SK-N-SH treated with all-trans-retinoic acid at 6 μM for 48 hours (cell line): ENCODE results near the gene FOXA1.

Experiments used
- ARNTL ChIP-seq: fragments of 450-650 bp; formaldehyde crosslinking; IDR thresholded peaks from 2 replicates; pipeline ENCODE4 v1.5.0; 2020; ENCODE audit warnings: low read depth, mild to moderate bottlenecking, moderate library complexity, borderline replicate concordance
- CSDC2 ChIP-seq: fragments of 250-450 bp; sonication (Bioruptor Pico); IDR thresholded peaks from 2 replicates; pipeline ENCODE4 v1.5.0; 2020; ENCODE audit warnings: mild to moderate bottlenecking, moderate library complexity
- RARB ChIP-seq: fragments of 250-450 bp; sonication (Bioruptor Pico); IDR thresholded peaks from 2 replicates; pipeline ENCODE4 v1.8.0; 2021; ENCODE audit warnings: mild to moderate bottlenecking, moderate library complexity
- TCF4 ChIP-seq: fragments of 250-450 bp; sonication (Bioruptor Pico); IDR thresholded peaks from 2 replicates; pipeline ENCODE4 v1.8.0; 2021; ENCODE audit warnings: mild to moderate bottlenecking, moderate library complexity, borderline replicate concordance
- TOX ChIP-seq: fragments of 250-450 bp; sonication (Bioruptor Pico); IDR thresholded peaks from 2 replicates; pipeline ENCODE4 v1.8.0; 2021; ENCODE audit warnings: mild to moderate bottlenecking, moderate library complexity, borderline replicate concordance
- ZC3H10 ChIP-seq: fragments of 250-450 bp; sonication (Bioruptor Pico); IDR thresholded peaks from 2 replicates; pipeline ENCODE4 v1.5.1; 2021; ENCODE audit warnings: mild to moderate bottlenecking, moderate library complexity
- ZFP3 ChIP-seq: fragments of 250-450 bp; sonication (Bioruptor Pico); IDR thresholded peaks from 2 replicates; pipeline ENCODE4 v1.5.0; 2020; ENCODE audit warnings: mild to moderate bottlenecking, moderate library complexity
- ZFP30 ChIP-seq: fragments of 450-650 bp; formaldehyde crosslinking; IDR thresholded peaks from 2 replicates; pipeline ENCODE4 v1.5.0; 2022; ENCODE audit warnings: mild to moderate bottlenecking, moderate library complexity
- TF ChIP-seq, protein P1 (sequence below): fragments of 250-450 bp; sonication (Bioruptor Pico); IDR thresholded peaks from 2 replicates; pipeline ENCODE4 v1.8.0; 2020; ENCODE audit warnings: mild to moderate bottlenecking, moderate library complexity, borderline replicate concordance
- TF ChIP-seq, protein P2 (sequence below): fragments of 250-450 bp; sonication (Bioruptor Pico); IDR thresholded peaks from 2 replicates; pipeline ENCODE4 v1.5.0; 2020; ENCODE audit warnings: mild to moderate bottlenecking, moderate library complexity
- TF ChIP-seq, protein P3 (sequence below): fragments of 250-450 bp; sonication (Bioruptor Pico); IDR thresholded peaks from 2 replicates; pipeline ENCODE4 v1.5.1; 2020; ENCODE audit warnings: low read depth, mild to moderate bottlenecking, moderate library complexity
- TF ChIP-seq, protein P4 (sequence below): fragments of 250-450 bp; sonication (Bioruptor Pico); IDR thresholded peaks from 2 replicates; pipeline ENCODE4 v1.8.0; 2021; ENCODE audit warnings: low read depth, mild to moderate bottlenecking, moderate library complexity, borderline replicate concordance

DNA sequence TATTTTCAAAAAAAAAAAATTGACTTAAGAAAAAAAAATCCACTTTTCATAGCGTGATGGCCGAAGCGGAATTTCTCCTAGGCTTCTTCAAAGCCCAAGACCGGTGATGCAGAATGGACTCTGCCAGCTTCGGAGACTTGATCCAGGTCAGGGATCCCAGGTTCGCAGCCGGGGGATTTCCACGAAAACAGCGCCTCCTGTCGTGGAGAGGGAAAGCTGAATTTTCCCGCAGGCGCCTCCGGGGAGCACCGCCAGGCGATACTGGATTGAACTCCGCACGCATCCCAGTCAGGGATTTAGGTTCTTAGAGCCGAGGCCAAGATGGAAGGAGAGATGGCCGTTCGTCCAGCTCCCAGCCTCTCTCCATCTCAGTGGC, 2.5 kb upstream of the FOXA1 start:
- TF ChIP-seq TOX (no peak), RARB (CRISPR knock-in tag) (no peak), ZFP30 (CRISPR knock-in tag) (no peak), CSDC2 (CRISPR knock-in tag) (no peak), TCF4 (CRISPR knock-in tag) (no peak), ZC3H10 (CRISPR knock-in tag) (no peak), ZFP3 (no peak), ARNTL (CRISPR knock-in tag) (no peak)
- TF ChIP-seq, protein P1, sequence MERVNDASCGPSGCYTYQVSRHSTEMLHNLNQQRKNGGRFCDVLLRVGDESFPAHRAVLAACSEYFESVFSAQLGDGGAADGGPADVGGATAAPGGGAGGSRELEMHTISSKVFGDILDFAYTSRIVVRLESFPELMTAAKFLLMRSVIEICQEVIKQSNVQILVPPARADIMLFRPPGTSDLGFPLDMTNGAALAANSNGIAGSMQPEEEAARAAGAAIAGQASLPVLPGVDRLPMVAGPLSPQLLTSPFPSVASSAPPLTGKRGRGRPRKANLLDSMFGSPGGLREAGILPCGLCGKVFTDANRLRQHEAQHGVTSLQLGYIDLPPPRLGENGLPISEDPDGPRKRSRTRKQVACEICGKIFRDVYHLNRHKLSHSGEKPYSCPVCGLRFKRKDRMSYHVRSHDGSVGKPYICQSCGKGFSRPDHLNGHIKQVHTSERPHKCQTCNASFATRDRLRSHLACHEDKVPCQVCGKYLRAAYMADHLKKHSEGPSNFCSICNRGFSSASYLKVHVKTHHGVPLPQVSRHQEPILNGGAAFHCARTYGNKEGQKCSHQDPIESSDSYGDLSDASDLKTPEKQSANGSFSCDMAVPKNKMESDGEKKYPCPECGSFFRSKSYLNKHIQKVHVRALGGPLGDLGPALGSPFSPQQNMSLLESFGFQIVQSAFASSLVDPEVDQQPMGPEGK, result no peak
- TF ChIP-seq, protein P2, sequence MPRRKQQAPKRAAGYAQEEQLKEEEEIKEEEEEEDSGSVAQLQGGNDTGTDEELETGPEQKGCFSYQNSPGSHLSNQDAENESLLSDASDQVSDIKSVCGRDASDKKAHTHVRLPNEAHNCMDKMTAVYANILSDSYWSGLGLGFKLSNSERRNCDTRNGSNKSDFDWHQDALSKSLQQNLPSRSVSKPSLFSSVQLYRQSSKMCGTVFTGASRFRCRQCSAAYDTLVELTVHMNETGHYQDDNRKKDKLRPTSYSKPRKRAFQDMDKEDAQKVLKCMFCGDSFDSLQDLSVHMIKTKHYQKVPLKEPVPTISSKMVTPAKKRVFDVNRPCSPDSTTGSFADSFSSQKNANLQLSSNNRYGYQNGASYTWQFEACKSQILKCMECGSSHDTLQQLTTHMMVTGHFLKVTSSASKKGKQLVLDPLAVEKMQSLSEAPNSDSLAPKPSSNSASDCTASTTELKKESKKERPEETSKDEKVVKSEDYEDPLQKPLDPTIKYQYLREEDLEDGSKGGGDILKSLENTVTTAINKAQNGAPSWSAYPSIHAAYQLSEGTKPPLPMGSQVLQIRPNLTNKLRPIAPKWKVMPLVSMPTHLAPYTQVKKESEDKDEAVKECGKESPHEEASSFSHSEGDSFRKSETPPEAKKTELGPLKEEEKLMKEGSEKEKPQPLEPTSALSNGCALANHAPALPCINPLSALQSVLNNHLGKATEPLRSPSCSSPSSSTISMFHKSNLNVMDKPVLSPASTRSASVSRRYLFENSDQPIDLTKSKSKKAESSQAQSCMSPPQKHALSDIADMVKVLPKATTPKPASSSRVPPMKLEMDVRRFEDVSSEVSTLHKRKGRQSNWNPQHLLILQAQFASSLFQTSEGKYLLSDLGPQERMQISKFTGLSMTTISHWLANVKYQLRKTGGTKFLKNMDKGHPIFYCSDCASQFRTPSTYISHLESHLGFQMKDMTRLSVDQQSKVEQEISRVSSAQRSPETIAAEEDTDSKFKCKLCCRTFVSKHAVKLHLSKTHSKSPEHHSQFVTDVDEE (CRISPR knock-in tag), result no peak
- TF ChIP-seq, protein P3, sequence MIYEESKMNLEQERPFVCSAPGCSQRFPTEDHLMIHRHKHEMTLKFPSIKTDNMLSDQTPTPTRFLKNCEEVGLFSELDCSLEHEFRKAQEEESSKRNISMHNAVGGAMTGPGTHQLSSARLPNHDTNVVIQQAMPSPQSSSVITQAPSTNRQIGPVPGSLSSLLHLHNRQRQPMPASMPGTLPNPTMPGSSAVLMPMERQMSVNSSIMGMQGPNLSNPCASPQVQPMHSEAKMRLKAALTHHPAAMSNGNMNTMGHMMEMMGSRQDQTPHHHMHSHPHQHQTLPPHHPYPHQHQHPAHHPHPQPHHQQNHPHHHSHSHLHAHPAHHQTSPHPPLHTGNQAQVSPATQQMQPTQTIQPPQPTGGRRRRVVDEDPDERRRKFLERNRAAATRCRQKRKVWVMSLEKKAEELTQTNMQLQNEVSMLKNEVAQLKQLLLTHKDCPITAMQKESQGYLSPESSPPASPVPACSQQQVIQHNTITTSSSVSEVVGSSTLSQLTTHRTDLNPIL (CRISPR knock-in tag), result no peak
- TF ChIP-seq, protein P4, sequence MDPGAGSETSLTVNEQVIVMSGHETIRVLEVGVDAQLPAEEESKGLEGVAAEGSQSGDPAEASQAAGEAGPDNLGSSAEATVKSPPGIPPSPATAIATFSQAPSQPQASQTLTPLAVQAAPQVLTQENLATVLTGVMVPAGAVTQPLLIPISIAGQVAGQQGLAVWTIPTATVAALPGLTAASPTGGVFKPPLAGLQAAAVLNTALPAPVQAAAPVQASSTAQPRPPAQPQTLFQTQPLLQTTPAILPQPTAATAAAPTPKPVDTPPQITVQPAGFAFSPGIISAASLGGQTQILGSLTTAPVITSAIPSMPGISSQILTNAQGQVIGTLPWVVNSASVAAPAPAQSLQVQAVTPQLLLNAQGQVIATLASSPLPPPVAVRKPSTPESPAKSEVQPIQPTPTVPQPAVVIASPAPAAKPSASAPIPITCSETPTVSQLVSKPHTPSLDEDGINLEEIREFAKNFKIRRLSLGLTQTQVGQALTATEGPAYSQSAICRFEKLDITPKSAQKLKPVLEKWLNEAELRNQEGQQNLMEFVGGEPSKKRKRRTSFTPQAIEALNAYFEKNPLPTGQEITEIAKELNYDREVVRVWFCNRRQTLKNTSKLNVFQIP (CRISPR knock-in tag), result no peak
